HCEC 1CT (cell line): Measurements from ENCODE around the gene LY9.

ENCODE experiments used
- DNase-seq: peaks from one replicate; pipeline ENCODE4 v3.0.0-alpha.2; 2017

LY9 gene

DNA sequence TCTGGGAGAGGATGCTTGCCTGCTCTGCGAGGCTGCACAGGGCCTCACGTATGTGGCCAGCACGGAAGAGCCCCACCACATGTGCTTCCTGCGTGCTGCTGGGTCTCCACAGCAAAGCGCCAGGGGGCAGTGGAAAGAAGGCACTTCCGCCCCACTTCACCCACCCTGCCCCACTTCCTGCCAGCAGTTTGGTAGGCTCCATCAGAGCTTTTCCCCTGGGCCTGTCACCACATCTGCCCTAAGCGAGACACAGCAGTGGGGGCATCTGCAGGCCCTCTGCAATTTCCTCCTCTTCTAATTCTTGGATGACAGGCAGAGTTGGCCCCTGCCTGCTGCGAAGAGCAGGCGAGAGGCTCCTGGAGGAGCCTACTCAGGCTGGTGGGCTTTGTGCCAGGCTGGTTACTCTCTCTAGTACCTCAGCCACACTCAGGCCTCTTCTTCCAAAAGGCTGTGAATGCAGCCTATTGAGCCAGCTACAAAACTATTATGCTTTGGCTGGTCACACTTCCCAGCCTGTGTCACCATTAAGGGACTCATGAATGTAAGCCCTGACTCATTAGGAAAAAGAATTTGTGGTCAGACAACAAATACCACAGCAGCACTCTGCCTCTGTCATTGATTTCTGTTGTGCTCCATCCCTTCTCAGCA is 41.7 kb downstream of the LY9 start:
- no peak for DNase-seq

DNA sequence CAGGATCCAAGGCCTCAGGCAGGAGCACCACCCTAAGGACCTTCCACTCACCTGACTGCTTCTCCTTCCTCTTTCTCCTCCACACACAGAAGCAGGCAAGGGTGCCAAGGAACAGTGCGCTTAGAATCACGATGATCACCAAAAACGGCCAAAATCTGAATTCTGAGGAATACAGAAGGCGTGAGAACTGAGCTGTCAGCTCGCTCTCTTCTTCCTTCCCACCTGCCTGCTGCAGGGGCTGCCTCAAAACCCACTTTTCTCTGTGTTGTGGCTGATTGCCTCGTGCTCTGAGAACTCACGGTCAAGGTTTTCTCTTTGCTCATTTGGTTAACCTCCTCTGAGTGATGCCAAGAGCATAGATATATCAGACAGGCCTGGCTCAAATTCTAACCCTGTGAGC is 42.9 kb downstream of the LY9 start:
- no peak for DNase-seq

DNA sequence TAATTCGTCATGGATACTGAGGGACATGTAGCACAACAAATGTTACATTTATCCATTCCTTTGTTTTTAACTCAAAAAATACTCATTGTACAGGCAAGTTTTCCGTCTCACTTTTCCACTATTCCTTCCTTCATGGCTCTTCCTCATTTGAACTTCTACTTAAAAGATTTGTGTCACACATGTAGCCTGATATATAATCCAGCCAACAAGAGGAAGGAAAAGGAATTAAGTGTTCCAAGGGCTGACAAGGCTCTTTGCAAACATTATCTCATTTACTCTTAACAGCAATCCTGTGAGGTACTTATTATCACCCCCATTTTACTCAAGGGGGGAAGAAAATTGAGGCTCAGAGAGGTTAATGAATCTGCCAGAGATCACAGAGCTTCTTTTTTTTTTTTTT is 43.8 kb downstream of the LY9 start:
- no peak for DNase-seq

DNA sequence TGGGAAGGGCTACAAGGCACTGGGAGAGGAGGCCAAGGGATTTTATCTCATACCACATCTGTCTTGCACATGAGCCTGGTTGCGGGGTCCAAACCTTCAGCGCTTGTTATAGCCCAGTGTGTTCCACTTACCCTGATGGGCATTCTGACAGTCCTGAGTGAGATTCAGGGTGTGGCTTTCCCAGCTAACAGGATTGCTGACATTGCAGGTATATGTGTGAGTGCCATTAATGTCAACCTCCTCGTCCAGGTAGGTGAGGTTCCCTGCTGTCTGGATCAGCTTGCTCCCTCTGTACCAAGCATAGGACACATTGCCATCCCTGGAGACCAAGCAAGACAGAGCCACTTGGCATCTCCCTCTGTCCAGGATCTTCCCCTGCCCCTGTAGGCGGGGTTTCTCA is 45.1 kb downstream of the LY9 start:
- DNase-seq, result no peak

DNA sequence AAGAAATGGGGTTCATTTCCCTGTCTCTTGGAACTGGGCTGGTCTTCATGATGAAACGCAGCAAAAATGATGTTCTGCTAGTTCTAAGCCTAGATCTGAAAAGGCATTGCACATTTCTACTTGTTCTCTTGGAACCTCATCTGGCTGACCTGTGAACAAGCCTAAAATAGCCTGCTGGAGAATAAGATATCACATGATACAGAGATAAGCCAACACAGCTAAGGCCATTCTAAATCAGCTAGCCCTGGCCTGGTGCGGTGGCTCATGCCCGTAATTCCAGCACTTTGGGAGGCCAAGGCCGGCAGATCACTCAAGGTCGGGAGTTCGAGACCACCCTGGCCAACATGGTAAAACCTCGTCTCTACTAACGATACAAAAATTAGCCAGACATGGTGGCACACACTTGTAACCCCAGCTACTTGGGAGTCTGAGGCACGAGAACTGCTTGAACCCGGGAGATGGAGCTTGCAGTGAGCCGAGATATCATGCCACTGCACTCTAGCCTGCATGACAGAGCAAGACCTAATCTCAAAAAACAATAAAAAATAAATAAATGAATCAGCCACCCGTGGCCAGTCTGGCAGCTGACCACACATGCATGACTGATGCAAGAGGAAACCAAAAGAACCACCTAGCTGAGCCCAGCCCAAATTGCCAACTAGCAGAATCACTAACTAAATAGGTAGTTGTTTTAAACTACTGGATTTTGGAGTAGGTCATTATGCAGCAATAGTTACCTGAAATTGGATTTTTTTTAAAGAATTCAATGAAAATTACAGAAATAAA is 48.7 kb downstream of the LY9 start:
- no peak for DNase-seq

DNA sequence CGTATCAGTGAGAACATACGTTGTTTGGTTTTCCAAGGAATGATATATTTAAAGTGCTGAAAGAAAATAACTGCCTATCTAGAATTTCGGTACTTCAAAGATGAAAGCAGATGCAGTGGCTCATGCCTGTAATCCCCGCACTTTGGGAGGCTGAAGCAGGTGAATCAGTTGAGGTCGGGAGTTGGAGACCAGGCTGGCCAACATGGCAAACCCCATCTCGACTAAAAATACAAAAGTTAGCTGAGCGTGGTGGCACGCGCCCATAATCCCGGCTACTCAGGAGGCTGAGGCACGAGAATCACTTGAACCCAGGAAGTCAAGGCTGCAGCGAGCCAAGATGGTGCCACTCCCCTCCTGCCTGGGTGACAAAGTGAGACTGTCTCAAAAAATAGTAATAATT is 50.3 kb downstream of the LY9 start:
- DNase-seq, result no peak

DNA sequence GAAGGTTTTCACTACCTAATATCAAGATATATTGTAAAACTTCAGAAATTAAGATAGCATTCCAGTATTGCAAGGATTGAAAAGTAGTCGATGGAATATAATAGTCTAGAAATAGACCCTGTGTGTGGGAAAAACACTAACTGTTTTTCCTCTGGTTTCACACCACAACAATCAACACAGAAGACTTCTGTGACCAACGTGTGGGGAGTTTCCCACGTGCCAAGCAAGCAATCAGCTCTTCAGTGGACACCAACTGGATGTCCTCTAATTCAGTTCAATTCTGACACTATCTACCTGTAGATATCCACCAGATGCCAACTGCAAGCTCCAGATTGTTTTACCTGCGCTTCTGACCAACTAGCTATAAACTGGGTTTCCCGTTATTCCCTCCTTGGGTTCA is 54.6 kb downstream of the LY9 start:
- no peak for DNase-seq

DNA sequence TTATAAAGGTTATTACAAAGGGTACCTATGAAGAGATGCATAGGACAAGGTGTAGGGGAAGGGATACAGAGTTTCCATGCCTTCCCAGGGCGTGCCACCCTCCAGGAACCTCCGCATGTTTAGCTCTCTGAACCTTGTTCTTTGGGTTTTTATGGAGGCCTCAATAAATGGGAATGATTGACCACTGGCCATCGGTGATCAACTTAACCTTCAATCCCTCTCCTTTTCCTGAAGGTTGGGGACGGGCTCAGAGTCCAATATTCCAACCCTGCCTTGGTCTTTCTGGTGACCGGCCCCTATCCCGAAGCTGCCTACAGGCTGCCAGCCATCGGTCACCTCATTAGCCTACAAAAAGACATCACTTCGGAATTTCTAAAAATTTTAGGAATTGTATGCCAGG is 55.0 kb downstream of the LY9 start:
- DNase-seq, result no peak

DNA sequence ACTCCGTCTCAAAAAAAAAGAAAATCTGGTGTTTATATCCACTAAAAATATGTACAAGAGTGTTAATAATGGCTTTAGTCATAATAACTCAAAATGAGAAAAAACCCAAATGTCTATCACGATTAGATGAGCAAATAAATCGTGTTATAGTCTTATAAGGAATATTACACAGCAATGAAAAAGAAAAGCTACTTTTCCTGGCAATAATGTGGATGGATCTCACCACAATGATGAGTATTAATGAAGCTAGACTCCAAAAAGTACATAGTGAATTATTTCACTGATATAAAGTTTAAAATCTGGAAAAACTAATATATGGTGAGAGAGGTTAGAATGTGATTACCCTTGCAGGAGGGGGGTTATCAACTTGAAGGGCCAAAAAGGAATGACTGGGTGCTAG is 57.0 kb downstream of the LY9 start:
- no peak for DNase-seq

DNA sequence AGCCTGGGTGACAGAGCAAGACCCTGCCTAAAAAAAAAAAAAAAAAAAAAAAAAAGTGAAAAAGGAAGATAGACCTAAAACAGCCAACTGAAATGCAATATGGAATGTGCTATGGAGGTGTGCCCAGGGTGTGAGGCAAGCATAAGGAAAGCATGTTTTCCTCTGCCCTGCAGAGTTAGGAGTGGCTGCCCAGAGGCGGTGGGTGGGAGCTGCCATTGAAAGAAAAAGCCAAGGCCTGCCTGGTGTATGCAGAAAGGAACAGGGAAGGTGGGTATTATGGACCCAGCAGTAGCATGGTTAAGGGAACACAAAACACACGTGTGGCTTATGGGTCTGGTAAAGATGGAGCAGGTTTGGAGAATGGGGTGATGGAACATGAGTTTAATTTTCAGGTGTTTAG is 57.8 kb downstream of the LY9 start:
- no peak for DNase-seq

DNA sequence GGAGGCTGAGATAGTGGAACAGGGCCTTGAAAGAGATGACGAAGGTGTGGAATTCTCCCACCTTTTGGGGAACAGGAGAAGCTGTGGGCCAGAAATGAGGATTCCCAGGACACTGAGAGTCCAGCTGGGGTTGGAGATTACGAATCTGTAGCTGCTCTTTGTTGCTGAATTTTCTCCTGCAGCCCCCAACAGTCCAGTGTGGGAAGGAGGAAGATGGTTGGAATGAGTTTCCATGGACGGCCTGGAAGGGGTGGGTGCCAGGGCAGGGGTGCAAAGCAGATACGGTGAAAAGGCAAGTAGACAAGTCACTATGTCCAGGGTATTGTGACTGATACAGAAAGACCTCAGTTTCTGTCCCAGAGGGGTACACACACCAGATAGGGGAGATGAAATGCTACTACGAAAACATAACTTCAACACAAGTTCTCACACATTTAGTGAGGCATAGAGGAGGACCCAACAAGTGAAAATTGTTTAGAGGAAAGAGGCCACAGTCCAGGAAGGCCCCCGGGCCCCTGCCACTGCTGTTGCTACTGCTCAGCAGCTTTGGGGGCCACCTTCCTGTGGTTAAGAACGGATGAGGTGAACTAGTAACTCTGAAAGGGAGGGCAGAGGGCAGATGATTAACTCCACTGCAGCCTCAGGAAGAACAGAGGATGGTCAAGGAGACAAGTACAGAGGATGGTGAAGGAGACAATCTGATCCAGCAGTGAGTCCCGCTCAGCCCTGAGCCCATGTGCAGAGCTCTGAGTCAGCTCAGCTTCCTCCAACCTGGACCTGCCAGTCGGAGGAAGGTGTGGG is 59.4 kb downstream of the LY9 start:
- no peak for DNase-seq

DNA sequence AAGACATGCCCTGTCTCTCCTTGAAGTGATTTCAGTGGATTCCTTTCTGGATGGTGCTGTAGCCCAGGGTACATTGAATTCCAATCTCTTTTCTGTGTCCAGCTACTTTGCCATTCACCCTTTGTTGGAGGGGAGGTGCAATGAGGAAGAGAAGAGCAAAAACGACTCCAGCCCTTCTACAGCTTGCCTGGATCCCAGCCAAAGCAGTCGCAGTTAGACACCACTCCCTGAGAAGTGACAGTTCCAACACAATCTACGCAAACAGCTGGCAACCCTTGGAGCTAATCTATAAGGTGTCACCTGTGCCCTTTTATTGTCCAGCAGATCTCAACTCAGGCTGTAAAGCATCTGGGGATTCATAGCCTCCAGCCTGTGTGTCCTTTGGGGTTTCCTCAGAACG is 62.1 kb downstream of the LY9 start:
- no peak for DNase-seq

DNA sequence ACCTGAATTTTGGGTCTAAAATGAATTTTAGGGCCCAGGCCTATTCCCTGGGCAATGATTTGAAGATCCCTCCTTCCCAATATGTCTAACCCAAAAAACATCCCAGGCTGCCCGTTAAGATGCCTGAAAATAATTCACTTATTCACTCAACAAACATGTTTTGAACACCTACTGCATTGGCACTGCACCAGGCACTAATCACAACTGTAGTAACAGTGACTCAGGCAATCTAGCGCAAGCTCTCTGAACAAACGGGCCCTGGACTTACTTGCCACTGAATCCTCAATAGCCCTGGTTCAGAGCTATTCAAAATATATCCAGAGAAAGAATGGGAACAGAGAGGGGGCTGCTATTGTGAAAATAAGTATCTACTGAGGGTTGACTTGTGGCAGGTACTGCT is 62.5 kb downstream of the LY9 start:
- DNase-seq, result no peak

DNA sequence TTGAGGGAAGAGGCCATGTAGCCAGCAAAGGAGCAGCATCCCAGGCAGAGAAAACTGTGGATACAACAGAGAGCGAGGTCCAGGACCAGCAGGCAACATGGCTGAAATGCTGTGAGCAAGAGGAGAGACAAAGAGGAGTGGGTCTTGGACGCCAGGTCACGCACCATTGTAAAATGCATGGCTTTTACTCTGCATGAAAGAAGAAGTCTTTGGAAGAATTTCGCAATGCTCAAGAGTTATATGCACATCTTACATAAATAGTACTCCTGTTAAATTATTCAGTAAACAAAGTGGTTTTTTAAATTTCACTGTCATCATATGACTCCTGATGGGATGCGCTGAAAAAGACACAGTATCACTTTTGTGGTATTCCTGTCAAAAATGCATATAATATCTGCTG is 63.2 kb downstream of the LY9 start:
- DNase-seq, result no peak

DNA sequence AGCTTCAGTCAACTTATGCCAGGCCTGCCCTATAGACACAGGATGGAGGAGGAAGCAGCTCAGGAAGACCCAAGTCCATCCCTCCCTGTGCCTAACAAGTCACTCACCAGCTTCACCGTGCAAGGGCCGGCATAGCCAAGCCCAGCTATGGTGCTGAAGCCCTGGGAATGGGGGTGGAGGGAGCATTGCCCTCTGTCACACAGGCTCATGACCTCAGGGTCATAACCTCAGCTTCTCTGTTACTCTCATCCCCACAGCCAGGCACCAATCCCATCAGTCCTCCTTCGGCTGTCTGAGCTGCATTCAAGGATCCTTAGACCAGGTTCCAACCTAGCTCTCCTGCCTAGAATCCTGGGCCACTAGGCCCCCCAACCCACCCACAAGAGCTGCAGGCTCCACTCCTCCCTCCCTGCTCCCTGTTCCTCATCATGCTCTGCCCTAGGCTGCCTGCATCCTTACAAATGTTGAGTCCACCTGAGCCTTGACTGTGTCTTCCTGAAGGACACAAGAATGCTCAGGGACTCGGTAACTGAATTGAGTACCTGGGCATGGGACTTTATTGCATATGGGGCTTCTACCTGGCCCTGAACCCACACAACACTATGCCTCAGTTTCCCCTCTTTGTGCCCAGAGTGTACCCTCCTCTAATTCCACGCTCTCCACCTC is 65.0 kb downstream of the LY9 start:
- DNase-seq, result no peak

DNA sequence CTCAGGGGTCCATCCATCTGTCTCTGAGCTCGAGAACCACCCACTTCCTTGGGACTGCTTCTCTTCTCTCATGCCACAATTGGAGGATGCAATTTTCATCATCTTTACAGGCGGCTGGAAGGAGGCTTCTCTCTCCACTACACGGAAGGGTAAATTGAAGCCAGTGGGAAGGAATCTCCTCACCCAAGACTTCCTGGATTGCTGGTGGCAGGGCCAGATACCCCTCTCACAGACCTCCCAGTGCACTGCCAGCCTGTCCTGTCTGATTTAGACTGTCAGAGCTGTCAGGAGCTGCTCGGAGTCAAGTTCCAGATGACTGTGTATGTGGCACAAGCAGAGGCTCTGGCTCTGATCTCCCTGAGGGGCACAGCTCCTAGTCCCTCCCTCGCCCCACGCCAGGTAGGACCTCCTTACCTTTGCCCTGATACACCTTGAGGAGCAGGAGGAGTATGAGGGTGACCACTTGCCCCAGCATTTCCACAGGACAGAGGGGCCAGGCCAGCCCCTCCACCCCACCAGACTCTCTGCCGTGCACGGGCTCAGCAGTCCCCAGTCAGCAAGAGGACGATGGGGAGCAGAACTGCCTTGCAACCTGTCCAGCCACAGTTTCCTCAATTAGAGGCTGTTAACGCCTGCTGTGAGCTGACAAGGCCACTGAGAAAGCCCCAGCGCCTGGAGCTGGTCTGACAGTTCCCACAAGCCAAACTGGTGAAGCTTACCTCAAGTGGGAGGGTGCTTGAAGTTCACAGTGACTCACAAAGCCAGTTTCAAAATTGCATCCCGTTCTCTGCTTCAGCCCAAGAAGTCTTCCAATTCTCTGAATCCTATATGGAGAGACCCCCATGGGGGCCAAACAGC is 66.5 kb downstream of the LY9 start, which contains the start of gene CD244:
Gene CD244, minus strand, starts transcription at position 685 of the 858 bp plus-strand sequence. Its CDS starts 210 bp downstream, at position 475.
- peak; percentile 49 for DNase-seq

DNA sequence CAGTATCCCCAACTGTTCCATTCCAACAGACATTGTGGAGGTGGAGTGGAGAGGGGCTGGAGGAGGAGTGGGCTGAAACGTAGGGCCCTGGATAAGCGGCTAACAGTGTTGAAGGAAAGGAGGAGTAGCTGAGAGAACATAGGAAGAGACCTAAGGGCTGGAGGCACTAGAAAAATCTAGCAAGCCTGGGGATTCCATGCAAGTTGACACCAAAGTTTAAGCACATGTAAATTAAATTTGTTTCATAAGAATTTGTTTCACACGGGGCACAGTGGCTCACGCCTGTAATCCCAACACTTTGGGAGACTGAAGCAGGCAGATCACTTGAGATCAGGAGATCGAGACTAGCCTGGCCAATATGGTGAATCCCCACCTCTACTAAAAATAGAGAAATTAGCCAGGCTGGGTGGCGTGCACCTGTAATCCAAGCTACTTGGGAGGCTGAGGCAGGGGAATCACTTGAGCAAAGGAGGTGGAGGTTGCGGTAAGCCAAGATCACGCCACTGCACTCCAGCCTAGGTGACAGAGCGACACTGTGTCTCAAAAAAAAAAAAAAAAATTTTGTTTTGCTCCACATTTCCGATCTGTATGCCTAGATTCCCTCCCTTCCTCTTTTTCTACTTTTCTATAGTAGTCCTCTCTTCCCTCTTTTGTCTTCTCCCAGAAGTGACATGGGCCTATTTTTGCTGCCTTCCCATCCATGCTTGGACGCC is 67.2 kb downstream of the LY9 start:
- no peak for DNase-seq

DNA sequence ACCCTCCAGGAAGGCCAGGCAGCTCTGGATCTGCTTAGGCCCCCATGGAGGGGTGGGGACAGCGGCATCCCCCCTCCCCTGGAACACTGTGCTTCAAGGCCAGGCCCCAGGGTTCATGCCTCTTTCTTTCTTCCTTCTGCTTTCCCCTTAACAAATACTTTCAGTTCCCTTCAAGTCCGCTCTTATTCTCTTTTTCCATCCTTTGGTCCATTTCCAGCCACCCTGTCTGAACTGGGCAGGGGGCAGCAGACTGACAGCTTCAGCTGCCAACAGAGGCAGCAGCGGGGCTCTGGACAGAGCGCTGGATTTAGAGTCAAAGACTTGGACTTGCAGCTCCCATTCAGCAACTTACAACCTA is 67.8 kb downstream of the LY9 start:
- DNase-seq, result no peak

DNA sequence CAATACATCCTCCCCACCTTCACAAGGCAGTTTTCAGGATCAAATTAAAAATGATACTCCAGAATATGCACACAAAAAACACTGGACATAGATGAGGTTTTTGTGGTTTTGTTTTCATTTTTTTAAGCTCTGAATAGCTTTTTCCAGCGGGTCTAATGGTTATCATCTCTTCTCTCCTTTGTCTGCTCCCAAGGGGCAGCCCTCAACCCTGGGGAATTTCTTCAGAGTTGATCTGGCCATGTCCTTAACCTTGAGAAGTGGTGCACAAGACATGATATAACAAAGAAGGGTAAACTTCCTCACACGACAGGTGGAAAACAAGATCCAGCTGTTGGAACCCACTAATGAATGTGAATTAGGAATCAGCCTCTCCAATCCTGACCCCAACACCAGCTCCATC is 68.2 kb downstream of the LY9 start:
- no peak for DNase-seq

DNA sequence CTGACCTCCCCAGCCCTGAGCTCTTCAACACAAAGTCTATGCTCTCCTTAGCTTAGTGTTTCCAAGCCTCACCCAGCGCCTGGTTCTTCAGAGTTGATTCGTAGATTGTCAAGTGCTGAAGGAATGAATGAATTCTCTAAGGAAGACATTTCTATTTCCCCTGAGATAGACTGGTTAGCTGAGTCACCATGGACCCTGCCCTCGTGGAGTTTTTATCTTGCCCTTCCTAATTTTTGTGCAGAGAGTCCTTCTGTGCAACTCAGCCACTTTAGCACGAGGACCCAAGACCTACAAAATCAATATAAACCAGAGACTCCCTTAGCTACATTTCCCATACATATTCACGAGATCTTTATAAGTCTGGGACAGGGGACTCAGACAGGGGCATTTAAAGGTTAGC is 69.4 kb downstream of the LY9 start:
- DNase-seq, result no peak

DNA sequence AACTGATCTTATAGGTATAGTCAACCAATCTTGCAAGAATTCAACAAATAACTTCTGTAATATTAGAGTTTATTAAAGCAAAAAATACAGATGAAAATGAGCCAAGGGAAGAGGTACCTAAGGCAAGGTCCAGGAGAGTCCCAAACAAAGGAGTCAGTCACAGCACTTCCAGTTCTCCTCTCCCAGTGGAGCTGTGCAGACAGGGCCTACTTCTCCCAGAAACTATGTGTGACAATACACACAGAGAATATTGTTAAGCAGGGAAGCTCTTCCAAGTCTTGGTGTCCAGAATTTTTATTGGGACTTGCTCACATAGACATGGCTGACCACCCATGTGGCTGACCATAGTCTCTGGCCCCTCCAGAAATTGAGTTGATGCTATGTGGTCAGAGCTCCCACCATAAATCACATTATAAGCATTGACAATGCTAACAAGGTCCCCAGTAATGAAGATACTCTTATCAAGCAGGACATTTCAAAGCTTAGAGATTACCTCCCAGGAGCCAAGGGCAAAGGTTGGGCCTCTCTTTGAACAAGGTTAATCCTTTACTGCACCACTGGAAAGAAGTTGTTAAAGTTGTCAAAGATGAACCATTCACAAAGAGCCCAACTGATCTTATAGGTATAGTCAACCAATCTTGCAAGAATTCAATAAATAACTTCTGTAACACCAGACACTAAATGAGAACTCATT is 70.2 kb downstream of the LY9 start:
- DNase-seq, result no peak
